Nephron (organoid): ENCODE data around the gene MCAT.

Source experiments
- H3K27ac Mint-ChIP-seq, 3 experiments: 2 replicates each; pipeline ENCODE4 v1.8.0; 2020; ENCODE audit warnings: mixed read lengths in 3 of 3, mild to moderate bottlenecking in 2 of 3, moderate library complexity in 1 of 3
- H3K27me3 Mint-ChIP-seq: 2 replicates; pipeline ENCODE4 v1.8.0; 2021; ENCODE audit warnings: low read depth, mild to moderate bottlenecking, moderate library complexity, mixed read lengths
- H3K36me3 Mint-ChIP-seq: 2 replicates; pipeline ENCODE4 v1.8.0; 2020; ENCODE audit warnings: low read depth, mixed read lengths
- H3K4me1 Mint-ChIP-seq: 2 replicates; pipeline ENCODE4 v1.8.0; 2020; ENCODE audit warnings: mixed read lengths
- H3K4me3 Mint-ChIP-seq, 3 experiments: 2 replicates each; pipeline ENCODE4 v1.8.0; 2020; ENCODE audit warnings: mild to moderate bottlenecking in 3 of 3, mixed read lengths in 3 of 3, moderate library complexity in 2 of 3
- H3K9me3 Mint-ChIP-seq: 2 replicates; pipeline ENCODE4 v1.8.0; 2020; ENCODE audit warnings: mixed read lengths
- CTCF ChIP-seq, 3 experiments: fragments of 200-600 bp; sonication (generic); IDR thresholded peaks; one replicate each; pipeline ENCODE4 v1.5.0; 2021; ENCODE audit warnings: antibody characterized with exemption in 3 of 3; ENCODE audit not compliant: unreplicated experiment in 3 of 3

MCAT gene

GRCh38 chr22:43128928-43129424 lies 14.2 kb downstream of the MCAT start:
- no peak for TF ChIP-seq CTCF (IDR thresholded peaks at IDR 0.05; ENCODE audit: unreplicated experiment in 3 of 3)
- H3K27ac Mint-ChIP-seq = no peak overlapping the region
- H3K36me3 Mint-ChIP-seq = peaks cover 7% of the 10 kb centered on the region
- H3K27me3 Mint-ChIP-seq = no peaks in the 10 kb centered on the region
- H3K4me1 Mint-ChIP-seq = peaks cover 4% of the 10 kb centered on the region
- no peak overlapping the region for H3K4me3 Mint-ChIP-seq
- no peaks in the 10 kb centered on the region for H3K9me3 Mint-ChIP-seq

- no peak overlapping the region for H3K4me3 Mint-ChIP-seq
- H3K27ac Mint-ChIP-seq = no peak overlapping the region
- H3K9me3 Mint-ChIP-seq = no peaks in the 10 kb centered on the region
- H3K36me3 Mint-ChIP-seq = no peaks in the 10 kb centered on the region
- TF ChIP-seq CTCF (IDR thresholded peaks at IDR 0.05; ENCODE audit: unreplicated experiment in 3 of 3) = no peak
- H3K4me1 Mint-ChIP-seq = peaks cover 4% of the 10 kb centered on the region
- H3K27me3 Mint-ChIP-seq = peaks cover 2% of the 10 kb centered on the region
Observed at GRCh38 chr22:43128116-43128515, 15.1 kb downstream of the MCAT start.

GRCh38 chr22:43127166-43127908 lies 15.9 kb downstream of the MCAT start:
- no peaks in the 10 kb centered on the region for H3K36me3 Mint-ChIP-seq
- no peak for TF ChIP-seq CTCF (IDR thresholded peaks at IDR 0.05; ENCODE audit: unreplicated experiment in 3 of 3)
- peaks cover 8% of the 10 kb centered on the region for H3K27me3 Mint-ChIP-seq
- H3K9me3 Mint-ChIP-seq = no peaks in the 10 kb centered on the region
- no peak overlapping the region for H3K4me3 Mint-ChIP-seq
- peak overlapping the region in 1 of 3 experiments; percentile 76 for H3K27ac Mint-ChIP-seq
- H3K4me1 Mint-ChIP-seq = peaks cover 4% of the 10 kb centered on the region

- no peak for TF ChIP-seq CTCF (IDR thresholded peaks at IDR 0.05; ENCODE audit: unreplicated experiment in 3 of 3)
- Mint-ChIP-seq H3K4me3 (no peak overlapping the region), H3K27ac (peak overlapping the region in 1 of 3 experiments; percentile 76), H3K27me3 (peaks cover 8% of the 10 kb centered on the region), H3K4me1 (peaks cover 4% of the 10 kb centered on the region), H3K9me3 (no peaks in the 10 kb centered on the region), H3K36me3 (no peaks in the 10 kb centered on the region)
Observed at GRCh38 chr22:43126501-43127165, 16.6 kb downstream of the MCAT start.

GRCh38 chr22:43118953-43119458 lies 24.2 kb downstream of the MCAT start:
- TF ChIP-seq CTCF (IDR thresholded peaks at IDR 0.05; ENCODE audit: unreplicated experiment in 3 of 3) = no peak
- Mint-ChIP-seq H3K4me3 (no peak overlapping the region), H3K4me1 (no peaks in the 10 kb centered on the region), H3K9me3 (no peaks in the 10 kb centered on the region), H3K27ac (no peak overlapping the region), H3K36me3 (no peaks in the 10 kb centered on the region), H3K27me3 (peaks cover 34% of the 10 kb centered on the region)
